DOHH2 (cell line): ENCODE measurements around the gene REN.

Source experiments
- EZH2phosphoT487 ChIP-seq: fragments of 200-600 bp; sonication (generic); IDR thresholded peaks from 2 replicates; pipeline ENCODE4 v1.6.1; 2017; ENCODE audit warnings: borderline replicate concordance, mild to moderate bottlenecking, antibody characterized with exemption, low read length, moderate library complexity, mixed read lengths
- TF ChIP-seq, protein P1 (sequence below): fragments of 200-600 bp; sonication (generic); IDR thresholded peaks from one replicate; pipeline ENCODE4 v1.5.1; 2014; ENCODE audit warnings: antibody characterized with exemption, mild to moderate bottlenecking, low read depth, low read length; ENCODE audit not compliant: poor library complexity, severe bottlenecking

DNA sequence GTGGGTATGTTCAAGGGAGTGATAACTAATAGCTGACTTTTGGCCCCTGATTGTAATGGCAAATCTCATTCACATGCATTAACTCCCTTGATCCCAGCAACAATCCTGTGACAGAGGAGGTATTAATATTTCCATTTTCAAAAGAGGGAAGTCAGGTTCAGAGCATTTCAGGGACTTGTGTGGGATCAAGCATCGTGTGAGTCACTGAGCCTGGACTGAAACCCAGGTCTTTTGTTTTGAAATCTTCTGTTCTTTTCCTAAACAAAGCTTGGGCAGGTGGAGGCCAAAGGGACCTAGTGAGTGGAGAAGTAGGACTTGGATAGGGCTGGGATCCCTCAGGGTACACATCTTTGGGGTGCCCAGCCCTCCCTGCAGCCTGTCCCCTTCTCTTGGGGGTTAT is 52.2 kb downstream of the REN start:
- TF ChIP-seq, protein P1, sequence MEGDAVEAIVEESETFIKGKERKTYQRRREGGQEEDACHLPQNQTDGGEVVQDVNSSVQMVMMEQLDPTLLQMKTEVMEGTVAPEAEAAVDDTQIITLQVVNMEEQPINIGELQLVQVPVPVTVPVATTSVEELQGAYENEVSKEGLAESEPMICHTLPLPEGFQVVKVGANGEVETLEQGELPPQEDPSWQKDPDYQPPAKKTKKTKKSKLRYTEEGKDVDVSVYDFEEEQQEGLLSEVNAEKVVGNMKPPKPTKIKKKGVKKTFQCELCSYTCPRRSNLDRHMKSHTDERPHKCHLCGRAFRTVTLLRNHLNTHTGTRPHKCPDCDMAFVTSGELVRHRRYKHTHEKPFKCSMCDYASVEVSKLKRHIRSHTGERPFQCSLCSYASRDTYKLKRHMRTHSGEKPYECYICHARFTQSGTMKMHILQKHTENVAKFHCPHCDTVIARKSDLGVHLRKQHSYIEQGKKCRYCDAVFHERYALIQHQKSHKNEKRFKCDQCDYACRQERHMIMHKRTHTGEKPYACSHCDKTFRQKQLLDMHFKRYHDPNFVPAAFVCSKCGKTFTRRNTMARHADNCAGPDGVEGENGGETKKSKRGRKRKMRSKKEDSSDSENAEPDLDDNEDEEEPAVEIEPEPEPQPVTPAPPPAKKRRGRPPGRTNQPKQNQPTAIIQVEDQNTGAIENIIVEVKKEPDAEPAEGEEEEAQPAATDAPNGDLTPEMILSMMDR: no peak
- no peak for TF ChIP-seq EZH2phosphoT487
